Activated T-cell treated with anti-CD3 and anti-CD28 coated beads for 24 hours (primary cell): ENCODE measurements around the gene TCEANC2.
"Not testable (repeated sequence)": the region's sequence is repeated elsewhere in the genome, so short reads cannot be mapped to it uniquely, and the experiment has no call there.

Experiments
- DNase-seq: peaks from one replicate; pipeline ENCODE4 v3.0.0-alpha.2; 2020; ENCODE audit warnings: low read depth

Gene TCEANC2

GRCh38 chr1:54027848-54028247, 25.6 kb upstream of the TCEANC2 start:
- DNase-seq: no peak

- no peak for DNase-seq
These were observed 24.8 kb upstream of the TCEANC2 start for GRCh38 chr1:54028306-54029251.

GRCh38 chr1:54037476-54037875, 15.9 kb upstream of the TCEANC2 start:
- DNase-seq: no peak

GRCh38 chr1:54041806-54042205, 11.6 kb upstream of the TCEANC2 start:
- no peak for DNase-seq

GRCh38 chr1:54045496-54045895, 7.9 kb upstream of the TCEANC2 start:
- no peak for DNase-seq

GRCh38 chr1:54046671-54047383, 6.6 kb upstream of the TCEANC2 start:
- no peak for DNase-seq

- DNase-seq: no peak
These were observed 5.8 kb upstream of the TCEANC2 start for GRCh38 chr1:54047384-54048305.

GRCh38 chr1:54050435-54050834, 3.0 kb upstream of the TCEANC2 start:
- not testable (repeated sequence) for DNase-seq

GRCh38 chr1:54051933-54052430, 1.4 kb upstream of the TCEANC2 start:
- no peak for DNase-seq

- peak; percentile 23 for DNase-seq
These were observed 926 bp upstream of the TCEANC2 start for GRCh38 chr1:54052431-54052933.

GRCh38 chr1:54053745-54054437, 483 bp downstream of the TCEANC2 start:
- DNase-seq: peak; percentile 7

GRCh38 chr1:54054438-54054749, 986 bp downstream of the TCEANC2 start:
- no peak for DNase-seq

GRCh38 chr1:54064299-54064698, 10.9 kb downstream of the TCEANC2 start:
- DNase-seq: no peak

GRCh38 chr1:54069791-54070170, 16.4 kb downstream of the TCEANC2 start:
- DNase-seq: no peak

GRCh38 chr1:54070171-54070837, 16.9 kb downstream of the TCEANC2 start:
- DNase-seq: no peak

- DNase-seq: no peak
These were observed 24.0 kb downstream of the TCEANC2 start for GRCh38 chr1:54077359-54077758.

- DNase-seq: no peak
These were observed 27.2 kb downstream of the TCEANC2 start for GRCh38 chr1:54080598-54081049.

GRCh38 chr1:54081306-54082270, 28.2 kb downstream of the TCEANC2 start:
- peak; percentile 43 for DNase-seq

- DNase-seq: no peak
These were observed 31.4 kb downstream of the TCEANC2 start for GRCh38 chr1:54084794-54085193.
